HG03520 (cell line): ENCODE results near the gene TRIM66.

Source experiments
- ATAC-seq: cut with Tn5 transposase; IDR thresholded peaks from one replicate; pipeline ENCODE4 v1.9.1; 2021; ENCODE audit warnings: mild to moderate bottlenecking, moderate library complexity; ENCODE audit not compliant: unreplicated experiment

The TRIM66 gene

DNA sequence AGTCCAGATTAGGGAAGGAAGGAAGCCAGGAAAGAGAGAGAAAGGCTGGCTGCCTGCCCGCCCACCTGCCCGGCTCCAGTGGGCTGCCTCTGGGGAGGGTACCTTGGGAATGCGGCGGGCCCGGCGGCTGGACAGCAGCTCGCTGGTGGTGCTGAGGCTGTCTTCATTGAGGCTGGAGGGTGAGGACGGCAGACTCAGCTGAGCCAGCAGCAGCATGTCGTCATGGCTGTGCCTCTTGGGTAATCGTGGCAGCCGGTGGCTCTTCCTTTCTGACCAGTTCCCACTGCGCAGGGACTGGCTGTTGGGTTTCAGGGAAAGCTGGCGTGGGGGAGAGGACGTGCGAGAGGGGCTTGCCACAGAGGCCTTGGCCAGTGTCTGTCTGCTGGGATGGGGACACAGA, 33.0 kb upstream of the TRIM66 start:
- no peak for ATAC-seq

DNA sequence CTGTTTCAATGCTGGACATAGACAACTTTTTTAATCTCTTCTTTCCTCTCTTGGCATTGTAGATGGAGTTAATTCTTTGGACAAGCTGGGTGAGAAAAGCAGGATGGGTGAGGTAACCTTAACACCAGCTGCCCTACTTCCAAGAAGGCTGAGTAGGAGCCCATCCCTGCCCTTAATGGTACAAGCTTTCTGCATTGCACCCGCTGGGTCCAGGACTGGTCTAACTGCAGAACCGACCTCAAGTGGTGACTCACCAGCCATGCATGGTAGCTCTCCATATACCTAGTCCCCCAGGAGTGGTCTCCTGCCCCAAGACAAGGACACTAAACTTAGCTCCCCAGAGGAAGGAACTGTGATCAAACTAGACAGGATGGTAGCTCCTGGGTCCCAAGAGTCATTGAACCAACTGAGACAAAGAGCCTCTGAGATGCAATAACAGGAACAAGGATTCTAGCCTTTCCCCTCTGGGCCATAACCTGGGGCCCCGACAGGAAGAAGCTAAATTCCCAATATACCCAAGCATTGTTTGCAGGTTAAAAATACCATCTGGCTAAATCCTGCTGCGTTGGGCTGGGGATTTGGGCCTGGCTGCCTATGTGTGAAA, 32.3 kb upstream of the TRIM66 start:
- ATAC-seq: no peak

DNA sequence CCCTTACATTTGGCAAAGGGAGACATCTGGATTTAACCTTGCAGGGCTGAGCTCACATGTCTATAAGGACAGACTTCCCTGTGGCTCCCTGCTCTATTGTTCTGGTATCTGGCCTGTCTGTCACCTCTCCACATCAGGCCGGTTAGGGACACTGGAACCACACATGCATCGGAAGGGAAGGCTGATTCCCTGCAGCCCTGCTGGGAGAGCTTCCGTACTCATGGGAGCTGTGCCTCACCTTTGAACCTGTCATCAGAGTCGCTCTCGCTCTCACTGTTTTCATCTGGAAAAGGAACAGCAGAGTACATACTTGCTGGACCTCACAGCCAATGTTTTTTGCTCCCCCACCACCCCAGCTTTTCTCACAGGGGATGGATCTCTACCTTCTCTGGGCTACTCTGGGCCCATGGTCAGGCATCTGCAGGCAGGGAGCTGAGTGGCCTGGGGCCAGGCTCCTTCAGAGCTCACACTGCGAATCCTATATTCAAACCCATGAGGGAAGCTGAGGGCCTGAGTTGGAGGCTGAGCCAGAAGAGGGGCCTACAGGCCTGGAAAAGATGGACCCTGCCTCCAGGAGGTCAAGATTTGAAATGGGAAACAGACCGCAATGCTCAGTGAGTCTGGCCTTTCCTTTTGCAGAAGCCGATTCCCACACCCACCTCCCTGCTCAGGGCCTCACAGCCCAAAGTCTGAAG, 31.4 kb upstream of the TRIM66 start:
- ATAC-seq: no peak

DNA sequence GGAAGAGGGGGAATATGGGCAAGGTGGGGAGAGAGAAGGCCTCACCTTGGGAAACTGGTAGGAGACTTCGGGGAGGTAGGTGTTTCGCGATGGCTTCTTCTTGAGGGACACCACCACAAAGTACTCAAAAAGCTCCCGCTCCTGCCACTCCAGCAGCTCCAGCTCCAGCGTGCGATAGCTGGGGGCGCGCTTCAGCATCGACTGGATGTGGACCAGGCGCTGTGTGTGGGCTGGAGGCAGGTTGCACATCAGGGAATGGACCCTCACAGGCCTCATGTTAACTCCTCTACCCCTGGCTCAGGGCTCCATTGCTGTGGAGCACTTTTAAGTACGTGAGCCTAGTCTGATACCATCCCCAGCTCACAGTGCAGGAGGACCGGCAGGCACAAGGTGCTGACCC, 30.0 kb upstream of the TRIM66 start:
- no peak for ATAC-seq

DNA sequence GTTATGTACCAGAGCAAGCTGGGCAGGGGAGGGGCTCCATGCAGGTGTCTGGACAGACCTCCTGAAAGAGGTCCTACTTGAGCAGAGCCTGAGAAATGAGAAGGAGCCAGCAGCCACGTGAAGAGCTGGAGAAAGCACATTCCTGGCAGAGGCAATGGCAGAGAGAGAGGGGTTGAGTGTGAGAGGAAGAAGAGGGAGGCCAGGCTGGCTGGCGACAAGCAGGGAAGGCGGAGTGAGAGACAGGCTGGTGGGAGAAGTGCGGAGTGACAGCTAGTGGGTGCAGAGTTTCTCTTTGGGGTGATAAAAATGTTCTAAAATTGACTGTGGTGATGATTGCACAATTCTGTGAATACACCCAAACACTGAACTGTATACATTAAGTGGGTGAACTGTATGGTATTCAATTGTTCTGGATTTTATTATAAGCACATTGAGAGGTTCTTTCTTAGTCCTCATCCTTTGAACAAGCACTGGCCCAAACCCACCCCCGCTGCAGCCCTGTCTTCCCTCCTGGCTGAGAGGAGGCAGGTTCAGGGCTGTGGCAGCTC, 29.5 kb upstream of the TRIM66 start:
- ATAC-seq: no peak

DNA sequence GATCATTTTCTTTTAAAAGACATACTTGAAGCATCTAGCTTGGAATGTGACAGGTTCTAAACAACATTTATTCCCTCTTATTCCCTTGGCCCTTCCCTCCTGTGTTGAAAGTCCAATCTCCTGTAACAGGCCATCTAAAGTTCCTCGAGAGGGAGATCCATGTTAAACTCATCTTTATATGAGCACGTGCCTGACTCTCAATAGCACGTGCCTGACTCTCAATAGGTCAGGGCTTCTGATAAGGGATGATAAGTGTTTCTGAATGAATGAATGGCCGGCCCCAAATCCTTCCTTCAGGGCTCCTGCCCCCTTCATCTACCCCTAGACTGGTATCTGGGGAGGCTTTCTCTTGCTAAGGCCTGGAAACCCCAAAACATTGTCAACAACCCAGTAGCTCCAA, 27.3 kb upstream of the TRIM66 start:
- ATAC-seq: no peak

DNA sequence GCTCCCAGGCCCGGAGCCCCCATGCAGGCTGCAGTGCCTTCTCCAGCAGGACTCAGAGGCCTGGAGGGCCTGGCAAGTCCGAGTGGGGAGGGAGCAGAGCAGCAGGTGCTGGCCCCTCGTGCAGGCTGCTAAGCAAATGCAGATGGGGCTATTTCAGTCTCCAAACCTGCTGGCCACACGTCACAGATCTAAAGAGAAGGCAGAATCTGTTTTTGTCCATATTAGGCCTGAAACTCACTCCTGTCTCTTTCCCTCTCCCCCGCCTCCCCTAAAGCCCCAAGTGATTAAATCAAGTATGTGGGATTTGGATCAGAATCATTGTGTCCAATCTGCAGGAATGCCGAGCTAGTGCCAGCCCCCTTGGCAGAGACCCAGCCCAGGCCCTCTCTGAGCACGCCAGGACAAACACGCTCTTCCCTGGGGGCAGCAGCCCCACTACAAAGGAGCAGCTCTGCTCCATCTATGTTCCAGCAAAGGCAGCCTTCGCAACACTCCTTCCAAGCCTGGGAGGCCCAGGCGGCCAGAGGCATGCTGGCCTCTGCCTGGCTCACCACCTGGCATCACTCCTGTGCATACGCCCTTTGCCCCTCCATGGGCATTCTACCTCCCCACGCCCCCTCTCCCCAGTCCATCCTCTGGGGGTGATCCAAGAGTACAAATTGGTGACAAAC, 26.7 kb upstream of the TRIM66 start:
- no peak for ATAC-seq

DNA sequence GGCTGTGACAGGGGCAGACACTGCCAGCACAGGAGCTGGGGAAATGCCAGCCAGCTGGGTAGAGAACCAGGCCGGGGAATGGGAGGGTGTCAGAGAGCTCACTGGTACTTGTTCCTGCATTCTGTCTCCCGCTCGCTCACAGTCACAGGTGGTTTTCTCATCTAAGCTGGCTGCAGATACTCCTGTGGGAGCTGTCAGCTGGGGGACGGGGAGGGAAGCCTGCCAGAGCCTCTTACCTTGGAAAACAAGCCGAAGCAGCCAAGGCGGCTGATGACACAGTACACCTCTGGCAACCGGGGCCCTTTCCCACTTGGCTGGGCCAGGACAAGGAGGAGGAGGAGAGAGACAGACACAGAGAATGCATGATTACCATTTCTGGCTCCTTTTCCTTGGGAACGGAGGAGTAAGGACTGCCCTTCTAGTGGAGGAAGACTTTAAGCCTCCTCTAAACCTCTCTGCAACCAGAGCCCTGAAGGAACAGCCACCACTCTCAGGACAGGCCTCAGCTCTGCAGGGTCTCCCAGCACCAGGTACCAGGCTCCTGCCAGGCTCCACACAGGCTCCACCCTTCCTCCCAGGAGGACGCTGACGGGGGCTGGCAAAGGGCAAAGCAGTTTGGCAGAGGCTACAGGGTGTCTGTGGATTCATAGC, 25.2 kb upstream of the TRIM66 start:
- ATAC-seq: no peak

DNA sequence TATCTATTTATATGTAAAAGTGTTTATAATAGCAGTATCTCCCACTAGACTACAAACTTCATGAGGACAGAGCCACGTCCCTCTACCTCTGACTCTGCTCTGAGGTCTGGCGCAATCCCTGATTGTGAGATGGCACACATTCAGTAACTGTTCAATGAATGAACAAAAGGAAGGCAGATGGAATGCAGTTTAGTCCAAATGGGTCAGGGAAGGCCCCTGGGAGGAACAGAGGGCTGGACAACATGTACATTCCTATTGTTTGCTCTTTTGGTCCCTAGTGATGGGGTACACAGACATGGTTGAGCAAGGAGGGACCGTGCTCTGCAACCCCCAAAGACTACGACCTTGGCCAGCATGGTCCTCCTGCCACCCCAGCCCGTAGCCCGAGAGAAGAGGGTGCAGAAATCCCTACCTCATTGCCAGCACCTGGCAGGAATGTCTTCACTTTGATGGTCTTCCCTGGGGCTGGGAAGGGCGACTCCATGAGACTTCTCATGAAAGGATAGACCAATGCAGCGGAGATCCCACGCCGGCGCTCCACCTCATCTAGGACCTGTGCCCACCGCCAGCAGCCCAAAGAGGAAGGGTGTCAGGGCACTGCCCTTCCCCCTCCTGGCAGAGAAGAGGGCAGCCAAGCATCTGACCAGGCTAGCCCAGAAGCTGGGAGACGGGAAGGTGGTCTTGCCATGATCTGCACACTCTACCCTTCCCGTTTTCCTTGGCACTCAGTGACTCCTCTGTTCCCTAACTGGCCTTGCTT, 24.4 kb upstream of the TRIM66 start:
- no peak for ATAC-seq

DNA sequence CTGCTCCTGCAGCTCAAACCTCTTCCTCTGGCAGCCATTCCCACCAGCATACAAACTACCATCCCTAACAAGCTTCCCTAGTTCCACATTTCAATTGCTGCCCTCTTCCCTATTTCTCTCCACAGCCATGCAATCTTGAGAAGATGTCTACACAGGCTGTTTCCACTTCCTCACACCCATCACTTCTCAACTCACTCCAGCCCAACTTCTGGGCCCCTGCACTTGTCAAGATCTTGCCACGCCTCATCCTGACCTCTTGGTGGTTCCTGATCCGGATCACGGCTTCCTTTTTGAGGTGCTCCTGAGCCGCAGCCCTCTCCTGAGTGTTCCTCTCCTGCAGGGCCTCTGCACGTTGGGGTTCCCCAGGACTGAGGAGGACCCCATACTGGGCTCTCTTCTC, 22.7 kb upstream of the TRIM66 start:
- no peak for ATAC-seq

DNA sequence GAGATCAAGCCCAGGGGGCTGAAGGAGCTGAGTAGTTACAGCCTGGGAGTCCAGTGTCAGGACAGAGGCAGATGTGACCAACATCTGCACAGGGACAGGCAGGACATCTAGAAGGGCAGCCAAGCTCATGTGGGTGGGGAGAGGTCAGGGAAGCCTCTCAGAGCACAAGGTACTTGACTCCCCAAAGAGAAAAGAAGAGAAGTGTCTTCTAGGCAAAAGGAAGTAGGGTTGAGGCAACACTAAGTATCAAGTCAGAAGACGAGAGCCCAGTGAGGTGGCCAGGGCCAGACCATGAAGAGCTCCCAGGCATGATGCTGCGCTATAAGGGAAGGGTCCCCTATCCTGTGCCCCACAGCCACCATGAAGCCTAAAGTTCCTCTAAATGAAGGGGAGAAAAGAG, 21.7 kb upstream of the TRIM66 start:
- ATAC-seq: no peak

DNA sequence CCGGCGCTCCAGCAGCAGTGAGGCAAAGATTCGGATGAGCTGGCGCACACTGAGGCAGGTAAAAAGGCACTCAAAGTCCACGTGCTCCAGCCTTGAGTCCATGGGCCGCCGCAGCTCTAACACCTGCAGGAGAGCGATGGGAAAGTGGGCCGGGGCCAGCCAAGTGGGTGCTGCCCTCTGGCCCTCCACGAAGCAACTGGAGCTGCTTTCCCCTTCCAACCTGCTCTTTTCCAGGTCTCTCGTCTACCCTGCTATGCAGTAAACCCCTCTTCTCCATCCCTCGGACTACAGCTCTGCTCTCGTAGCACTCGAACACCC, 20.1 kb upstream of the TRIM66 start:
- ATAC-seq: no peak

DNA sequence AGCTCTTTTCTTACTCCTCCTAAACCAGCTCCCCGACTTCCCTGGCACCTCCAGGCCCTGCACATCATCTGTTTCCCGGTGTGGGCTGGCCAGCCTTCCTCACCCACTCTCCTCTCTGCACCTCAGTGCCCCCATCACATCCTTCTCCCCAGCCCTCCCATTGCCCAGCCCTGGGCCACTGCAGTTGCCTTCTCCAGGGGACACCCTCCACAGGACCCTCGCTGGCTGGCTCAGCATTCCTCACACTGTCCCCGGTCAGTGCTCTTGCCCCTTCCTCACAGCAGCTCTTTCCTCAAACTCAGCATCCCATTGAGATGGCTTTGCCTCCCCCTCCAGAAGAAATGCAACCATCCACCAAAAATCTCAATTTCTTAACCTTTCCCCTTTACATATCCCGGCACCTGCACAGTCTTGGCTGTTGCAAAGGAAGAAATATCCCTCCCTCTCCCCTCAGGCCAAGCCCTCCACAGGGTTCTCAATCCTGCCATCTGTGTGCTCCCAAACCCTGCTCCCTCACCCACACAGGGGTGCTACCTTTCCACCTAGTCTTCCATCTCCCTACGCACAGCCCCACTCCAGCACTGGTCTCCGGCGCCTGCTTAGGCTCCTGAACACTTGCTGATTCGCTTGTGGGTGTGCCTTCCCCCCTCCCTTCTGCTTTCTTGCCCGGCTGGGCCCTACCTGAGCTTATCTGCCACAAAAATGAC, 19.6 kb upstream of the TRIM66 start:
- ATAC-seq: no peak

DNA sequence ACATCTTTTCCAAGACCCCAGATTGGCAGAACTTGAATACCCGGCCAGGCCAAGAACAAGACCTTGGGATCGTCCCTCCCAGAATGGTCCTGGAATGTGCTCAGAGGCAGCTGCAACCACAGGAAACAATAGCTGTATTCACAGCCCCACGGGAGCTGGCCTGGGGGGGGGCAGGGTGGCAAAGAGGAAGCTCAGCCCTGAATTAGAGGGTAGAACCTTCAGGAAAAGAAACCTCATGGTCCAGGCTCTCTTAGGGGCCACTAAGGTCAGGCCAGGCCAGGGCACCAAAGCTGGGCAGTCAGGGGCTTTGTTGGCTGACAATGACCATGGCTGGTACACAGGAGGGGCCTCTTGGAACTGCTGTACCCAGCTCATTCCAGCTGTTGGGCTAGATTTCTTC, 17.4 kb upstream of the TRIM66 start:
- ATAC-seq: no peak

DNA sequence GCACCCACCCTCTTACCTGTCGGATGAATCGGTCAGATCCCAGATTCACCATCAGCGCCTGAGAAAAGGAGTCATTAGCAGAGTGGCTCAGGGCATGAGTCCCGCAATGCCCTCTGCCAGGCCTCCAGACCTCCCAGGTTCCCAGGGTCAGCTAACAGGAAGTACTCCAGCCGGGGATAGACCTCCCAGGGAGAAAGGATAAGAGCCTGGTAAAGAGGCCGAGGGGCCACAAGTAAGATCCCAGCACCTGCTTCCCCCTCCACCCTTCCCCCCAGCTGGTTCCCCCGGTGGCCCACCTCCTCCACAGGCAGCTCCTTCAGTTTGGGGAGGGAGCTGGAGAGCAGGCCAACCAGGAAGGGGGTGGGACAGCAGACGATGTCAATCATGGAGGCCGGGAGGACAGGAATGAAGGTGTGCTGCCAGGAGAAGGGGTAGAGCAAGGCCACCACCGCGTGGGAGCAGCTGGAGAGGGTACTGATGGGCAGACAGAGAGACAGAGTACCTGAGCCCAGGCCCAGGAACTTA, 16.5 kb upstream of the TRIM66 start:
- ATAC-seq: no peak

DNA sequence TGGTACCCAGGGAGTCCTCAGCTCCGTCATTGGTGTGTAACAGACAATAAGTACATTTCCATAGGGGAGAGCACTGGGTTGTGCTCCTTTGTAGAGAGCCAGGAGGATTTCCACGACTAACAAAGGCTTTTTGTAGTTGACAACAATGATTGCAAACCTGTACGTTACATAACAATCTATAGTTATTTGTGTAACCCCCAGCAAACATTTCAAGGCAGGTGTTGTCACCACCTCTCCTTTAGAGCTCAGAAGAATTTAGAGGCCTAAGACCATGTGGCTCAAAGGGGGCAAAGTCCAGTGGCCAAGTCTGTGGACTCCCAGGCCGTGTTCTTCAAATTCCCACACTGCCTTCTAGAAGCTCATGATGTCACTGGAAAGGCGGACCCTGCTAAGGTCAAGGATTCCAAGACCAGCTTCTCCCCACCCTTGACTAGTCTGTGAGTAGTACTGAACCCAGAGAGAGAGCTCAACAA, 15.9 kb upstream of the TRIM66 start:
- no peak for ATAC-seq

DNA sequence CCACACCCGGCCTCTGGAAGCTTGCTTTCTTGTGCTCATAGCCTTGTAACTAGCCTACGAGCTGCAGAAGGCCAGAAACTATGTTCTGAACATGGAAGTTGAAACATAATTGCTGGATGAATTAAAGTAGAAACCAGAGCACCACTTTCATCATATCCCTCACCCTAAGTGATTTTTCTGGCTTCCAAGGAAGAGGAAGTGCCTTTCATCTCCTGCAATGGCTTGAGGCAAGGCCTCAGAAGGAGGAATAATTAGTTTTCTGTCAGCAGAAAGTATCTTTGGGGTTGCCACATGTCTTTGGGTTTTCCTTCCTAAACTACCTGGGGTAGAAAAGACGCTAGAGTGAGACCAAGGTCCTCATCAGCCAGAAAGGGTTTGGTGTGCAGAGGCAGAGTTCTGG, 14.6 kb upstream of the TRIM66 start:
- no peak for ATAC-seq

DNA sequence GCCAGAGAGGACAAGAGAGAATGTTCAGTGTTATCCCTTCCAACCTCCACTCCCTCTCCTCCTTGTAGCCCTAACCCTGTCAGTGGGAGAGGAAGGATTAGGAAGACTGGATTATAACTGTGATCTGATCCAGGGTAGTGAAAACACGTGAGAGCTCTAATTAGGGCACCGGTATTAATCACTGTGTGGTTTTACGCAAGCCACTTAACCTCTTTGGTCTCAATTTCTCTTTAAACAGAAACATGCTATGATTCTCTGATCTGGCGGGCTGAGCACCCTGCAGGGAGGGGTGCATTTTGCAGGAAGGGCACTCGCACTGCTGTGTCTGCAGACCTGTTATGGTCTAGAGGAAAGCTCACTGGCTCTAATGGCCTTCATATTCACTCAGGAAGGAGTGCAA, 11.7 kb upstream of the TRIM66 start:
- no peak for ATAC-seq

DNA sequence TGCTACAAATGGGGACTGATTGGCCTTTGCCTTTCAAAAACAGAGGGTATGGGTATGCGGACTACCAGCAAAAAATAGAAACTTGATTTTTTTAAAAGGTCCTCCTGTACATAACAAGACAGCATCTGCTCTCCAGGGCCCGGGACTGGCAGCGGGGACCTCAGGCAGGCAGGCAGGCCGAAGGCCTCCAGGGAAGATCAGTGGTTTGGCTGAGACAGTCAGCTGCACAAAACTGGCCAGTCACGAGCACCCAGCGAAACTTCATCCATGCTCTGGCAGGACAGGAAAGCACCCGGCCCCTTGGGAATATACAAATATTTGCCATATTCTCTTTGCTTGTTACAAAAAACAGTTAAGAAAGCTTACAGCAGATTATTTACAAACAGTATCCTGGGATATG, 11.1 kb upstream of the TRIM66 start:
- ATAC-seq: no peak

DNA sequence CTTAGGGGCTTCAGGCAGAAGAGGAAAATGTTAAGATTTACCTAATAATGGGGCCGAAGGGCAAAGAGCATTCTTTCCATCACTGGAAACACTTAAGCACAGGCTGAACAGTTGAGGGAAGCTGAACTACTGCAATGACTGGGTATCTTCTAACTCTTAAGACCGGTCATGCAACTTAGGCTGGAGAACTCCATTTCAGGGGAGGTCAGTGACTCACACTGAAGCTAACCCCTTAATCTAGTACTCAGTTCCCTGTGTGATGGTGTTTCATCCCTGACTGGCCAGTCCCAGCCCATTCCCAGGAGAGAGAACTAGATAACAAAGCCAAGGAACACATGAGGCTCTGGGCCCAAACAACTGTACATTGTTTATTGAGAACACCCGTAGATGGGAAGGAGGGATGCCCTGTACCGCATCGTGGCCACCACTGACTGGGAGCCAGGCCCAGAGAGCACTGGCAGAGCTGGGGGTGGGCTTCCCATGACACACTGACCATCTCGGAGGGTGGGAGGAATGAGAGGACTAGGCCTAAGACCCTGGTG, 10.6 kb upstream of the TRIM66 start:
- no peak for ATAC-seq
